ENCODE data around the gene GSG1L. TPM values are rescaled to one million over a fixed set of nuclear protein-coding genes. Genes with fewer than 3 reads are reported as not detected.

Gene GSG1L
- total RNA-seq, 1 donor from 2014 or later = not detected

DNA sequence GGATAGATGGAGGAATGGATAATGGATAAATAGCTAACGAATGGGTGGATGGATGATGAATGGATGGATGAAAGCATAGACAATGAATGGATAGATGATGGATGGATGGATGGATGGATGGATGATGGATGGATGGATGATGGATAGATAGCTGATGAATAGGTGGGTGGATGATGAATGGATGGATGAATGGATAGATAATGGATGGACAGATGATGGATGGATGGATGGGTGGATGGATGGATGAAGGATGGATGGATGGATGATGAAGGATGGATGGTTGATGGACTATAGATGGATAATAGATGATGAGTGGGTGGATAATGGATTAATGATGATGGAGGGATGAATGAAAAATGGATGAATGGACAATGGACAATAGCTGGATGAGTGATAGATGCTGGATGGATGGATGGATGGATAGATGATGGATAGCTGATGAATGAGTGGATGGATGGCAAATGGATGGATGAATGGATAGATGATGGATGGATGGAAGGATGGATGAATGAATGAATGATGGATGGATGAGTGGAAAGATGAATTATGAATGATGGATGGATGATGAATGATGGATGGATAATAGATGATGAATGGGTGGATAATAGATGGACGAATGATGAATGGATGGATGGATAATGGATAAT, 273.8 kb downstream of the GSG1L start:
- H3K4me3 ChIP-seq (ENCODE audit: low read depth, low read length) = no peak overlapping the region
- no peak for DNase-seq (ENCODE audit: low read depth)

DNA sequence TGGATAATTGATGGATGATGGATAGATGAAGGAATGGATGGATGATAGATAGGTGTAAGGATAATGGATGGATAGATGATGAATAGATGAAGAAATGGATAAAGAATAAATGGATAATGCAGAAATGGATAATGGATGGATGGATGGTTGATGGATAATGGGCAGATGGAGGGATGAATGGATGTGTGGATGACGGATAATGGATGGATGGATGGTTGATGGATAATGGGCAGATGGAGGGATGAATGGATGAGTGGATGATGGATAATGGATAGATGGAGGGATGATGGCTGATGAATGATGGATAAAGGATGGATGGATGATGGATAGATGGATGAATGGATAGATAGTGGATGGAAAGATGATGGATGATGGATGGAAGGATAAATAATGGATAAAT, 274.4 kb downstream of the GSG1L start:
- H3K4me3 ChIP-seq (ENCODE audit: low read depth, low read length) = no peak overlapping the region
- TF ChIP-seq CTCF (conservative IDR thresholded peaks at IDR 0.05; ENCODE audit: low read depth, low read length) = no peak
- DNase-seq (ENCODE audit: low read depth) = no peak

More for the DNA sequence above, 273.8 kb downstream of the GSG1L start:
- TF ChIP-seq CTCF (conservative IDR thresholded peaks at IDR 0.05; ENCODE audit: low read depth, low read length) = no peak

DNA sequence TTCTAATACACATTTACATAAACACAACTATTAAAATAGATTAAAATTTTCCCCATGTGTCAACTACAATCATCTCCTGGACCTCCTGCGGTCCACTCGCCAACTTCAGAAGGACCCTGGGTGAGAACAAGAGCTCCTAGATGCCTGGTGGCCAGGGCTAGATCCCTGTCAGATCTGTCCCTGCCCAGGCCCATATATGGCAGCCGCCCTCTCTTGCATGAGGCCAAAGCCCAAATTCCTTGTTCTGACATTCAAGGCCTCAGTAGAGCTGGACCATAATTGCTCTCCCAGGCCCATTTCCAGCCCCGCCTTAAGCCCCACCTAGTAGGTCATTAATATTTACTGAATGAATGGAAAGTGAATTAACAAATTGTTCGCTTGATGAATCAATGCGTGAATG, 275.8 kb downstream of the GSG1L start:
- no peak for TF ChIP-seq CTCF (conservative IDR thresholded peaks at IDR 0.05; ENCODE audit: low read depth, low read length)
- no peak for DNase-seq (ENCODE audit: low read depth)
- no peak overlapping the region for H3K4me3 ChIP-seq (ENCODE audit: low read depth, low read length)

- H3K4me3 ChIP-seq (ENCODE audit: low read depth, low read length) = no peak overlapping the region
- DNase-seq (ENCODE audit: low read depth) = no peak
- TF ChIP-seq CTCF (conservative IDR thresholded peaks at IDR 0.05; ENCODE audit: low read depth, low read length) = no peak
Measured at GRCh38 chr16:27786923-27787625, 276.4 kb downstream of the GSG1L start.

DNA sequence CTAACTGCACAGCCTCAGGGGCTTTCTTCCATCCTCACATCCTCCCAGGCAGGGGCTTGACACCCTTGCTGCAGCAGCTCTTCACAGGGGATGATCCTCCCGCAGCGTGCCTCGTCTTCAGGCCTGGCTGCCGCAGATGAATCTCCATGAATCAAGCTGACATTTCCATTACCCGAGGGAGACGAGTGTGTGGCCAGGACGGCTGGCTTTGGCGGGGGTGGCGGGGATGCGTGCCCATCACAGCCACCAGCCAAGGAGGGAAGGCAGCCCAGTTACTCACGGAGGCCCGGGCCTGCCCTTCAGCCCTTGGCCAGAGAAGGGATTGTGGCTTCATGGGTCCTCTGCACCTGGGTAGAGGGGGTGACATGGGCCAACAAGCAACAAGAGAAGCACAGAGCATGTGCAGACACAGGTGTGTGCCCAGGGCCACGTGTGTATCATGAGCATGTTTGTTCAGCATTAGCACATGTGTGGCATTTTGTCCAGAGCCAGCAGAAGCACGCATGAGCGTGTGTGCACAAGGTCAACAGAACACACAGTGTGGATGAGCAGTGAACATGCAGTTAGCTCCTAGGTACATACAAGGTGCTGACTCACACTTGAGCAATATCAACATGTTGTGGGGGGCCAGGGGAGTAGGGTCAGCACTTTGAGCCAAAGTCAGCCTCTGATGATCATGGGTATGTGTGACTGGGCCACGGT, 277.1 kb downstream of the GSG1L start:
- no peak for DNase-seq (ENCODE audit: low read depth)
- no peak overlapping the region for H3K4me3 ChIP-seq (ENCODE audit: low read depth, low read length)
- TF ChIP-seq CTCF (conservative IDR thresholded peaks at IDR 0.05; ENCODE audit: low read depth, low read length) = no peak

DNA sequence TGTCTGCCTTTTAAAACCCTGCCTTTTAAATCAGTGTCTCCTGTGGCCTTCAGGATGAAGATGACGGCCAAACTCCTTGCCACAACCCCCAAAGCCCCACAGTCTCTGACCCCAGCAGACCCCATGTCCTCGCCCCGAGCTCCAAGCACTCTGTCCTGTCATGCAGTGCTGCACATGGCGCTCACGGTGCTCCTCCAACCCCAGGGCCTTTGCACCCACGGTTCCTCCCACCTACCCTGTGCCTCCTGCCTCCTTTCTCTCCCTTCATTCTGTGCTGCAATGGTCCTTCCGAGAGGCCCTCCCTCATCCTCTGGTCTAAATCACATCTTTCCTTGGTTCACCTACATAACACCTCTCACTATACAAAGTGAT, 278.2 kb downstream of the GSG1L start:
- DNase-seq (ENCODE audit: low read depth) = no peak
- no peak for TF ChIP-seq CTCF (conservative IDR thresholded peaks at IDR 0.05; ENCODE audit: low read depth, low read length)
- H3K4me3 ChIP-seq (ENCODE audit: low read depth, low read length) = no peak overlapping the region

All from epithelial cell of proximal tubule (primary cell).